Measurements from ENCODE around the gene IQCN.

Gene IQCN

DNA sequence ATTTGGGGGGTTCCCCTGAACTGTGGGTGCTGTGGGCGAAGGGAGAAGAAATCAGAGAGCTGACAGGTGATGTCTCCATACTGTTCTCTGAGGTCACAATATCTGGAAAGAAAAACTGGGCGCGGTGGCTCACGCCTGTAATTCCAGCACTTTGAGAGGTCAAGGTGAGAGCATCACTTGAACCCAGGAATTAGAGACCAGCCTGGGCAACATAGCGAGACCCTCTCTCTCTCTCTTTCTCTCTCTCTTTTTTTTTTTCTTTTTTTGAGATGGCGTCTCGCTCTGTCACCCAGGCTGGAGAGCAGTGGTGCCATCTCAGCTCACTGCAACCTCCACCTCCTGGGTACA, 21.9 kb downstream of the IQCN start:
- TF ChIP-seq, protein P1, sequence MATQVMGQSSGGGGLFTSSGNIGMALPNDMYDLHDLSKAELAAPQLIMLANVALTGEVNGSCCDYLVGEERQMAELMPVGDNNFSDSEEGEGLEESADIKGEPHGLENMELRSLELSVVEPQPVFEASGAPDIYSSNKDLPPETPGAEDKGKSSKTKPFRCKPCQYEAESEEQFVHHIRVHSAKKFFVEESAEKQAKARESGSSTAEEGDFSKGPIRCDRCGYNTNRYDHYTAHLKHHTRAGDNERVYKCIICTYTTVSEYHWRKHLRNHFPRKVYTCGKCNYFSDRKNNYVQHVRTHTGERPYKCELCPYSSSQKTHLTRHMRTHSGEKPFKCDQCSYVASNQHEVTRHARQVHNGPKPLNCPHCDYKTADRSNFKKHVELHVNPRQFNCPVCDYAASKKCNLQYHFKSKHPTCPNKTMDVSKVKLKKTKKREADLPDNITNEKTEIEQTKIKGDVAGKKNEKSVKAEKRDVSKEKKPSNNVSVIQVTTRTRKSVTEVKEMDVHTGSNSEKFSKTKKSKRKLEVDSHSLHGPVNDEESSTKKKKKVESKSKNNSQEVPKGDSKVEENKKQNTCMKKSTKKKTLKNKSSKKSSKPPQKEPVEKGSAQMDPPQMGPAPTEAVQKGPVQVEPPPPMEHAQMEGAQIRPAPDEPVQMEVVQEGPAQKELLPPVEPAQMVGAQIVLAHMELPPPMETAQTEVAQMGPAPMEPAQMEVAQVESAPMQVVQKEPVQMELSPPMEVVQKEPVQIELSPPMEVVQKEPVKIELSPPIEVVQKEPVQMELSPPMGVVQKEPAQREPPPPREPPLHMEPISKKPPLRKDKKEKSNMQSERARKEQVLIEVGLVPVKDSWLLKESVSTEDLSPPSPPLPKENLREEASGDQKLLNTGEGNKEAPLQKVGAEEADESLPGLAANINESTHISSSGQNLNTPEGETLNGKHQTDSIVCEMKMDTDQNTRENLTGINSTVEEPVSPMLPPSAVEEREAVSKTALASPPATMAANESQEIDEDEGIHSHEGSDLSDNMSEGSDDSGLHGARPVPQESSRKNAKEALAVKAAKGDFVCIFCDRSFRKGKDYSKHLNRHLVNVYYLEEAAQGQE (IDR thresholded peaks at IDR 0.05; ENCODE audit: insufficient read depth in 1 of 2, low read depth in 2 of 2, low read length in 2 of 2): no peak
- TF ChIP-seq FOXP2 (optimal IDR thresholded peaks at IDR 0.05; ENCODE audit: borderline replicate concordance, extremely low read depth, extremely low read length, insufficient read depth) (no peak), SIN3A (IDR thresholded peaks at IDR 0.05; ENCODE audit: borderline replicate concordance, insufficient read depth, low read length) (no peak), TAF1 (IDR thresholded peaks at IDR 0.05; ENCODE audit: borderline replicate concordance, insufficient read depth, low read length) (no peak), POLR2AphosphoS5 (IDR thresholded peaks at IDR 0.05; ENCODE audit: low read depth, low read length) (no peak)

DNA sequence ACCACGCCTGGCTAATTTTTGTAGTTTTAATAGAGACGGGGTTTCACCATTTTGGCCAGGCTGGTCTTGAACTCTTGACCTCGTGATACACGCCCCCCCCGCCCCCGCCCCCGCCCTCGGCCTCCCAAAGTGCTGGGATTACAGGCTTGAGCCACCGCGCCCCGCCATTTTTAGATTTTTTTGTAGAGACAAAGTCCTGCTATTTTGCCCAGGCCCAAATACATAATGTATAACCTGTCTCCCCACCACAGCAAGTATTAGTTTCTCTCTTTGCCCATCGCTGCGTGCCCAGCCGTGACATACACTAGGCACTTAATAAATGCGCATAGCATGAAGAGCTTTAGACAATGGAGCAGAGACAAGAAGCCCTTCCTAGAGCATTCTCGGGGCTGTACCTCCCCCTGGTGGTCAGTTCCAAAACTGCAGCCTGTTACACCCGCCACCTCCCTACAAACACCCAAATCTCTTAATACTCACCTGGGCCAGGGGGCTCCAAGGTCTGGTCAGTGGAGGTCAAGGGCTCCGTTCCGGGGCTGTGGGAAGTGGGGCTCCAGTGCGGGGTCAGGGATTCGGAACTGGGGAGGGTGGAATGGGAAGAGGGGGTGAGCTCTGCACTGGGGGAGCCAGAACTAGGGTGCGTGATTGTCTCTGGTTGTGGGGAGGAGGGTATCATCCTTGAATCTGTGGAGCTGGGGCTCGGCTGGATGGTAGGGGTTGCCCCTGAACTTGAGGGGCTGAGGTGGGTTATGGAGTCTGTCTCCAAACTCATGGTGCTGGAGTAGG, 22.5 kb downstream of the IQCN start:
- TF ChIP-seq POLR2AphosphoS5 (IDR thresholded peaks at IDR 0.05; ENCODE audit: low read depth, low read length) (no peak), FOXP2 (optimal IDR thresholded peaks at IDR 0.05; ENCODE audit: borderline replicate concordance, extremely low read depth, extremely low read length, insufficient read depth) (no peak), TAF1 (IDR thresholded peaks at IDR 0.05; ENCODE audit: borderline replicate concordance, insufficient read depth, low read length) (no peak), SIN3A (IDR thresholded peaks at IDR 0.05; ENCODE audit: borderline replicate concordance, insufficient read depth, low read length) (no peak)
- TF ChIP-seq, protein P1 (IDR thresholded peaks at IDR 0.05; ENCODE audit: insufficient read depth in 1 of 2, low read depth in 2 of 2, low read length in 2 of 2): no peak

DNA sequence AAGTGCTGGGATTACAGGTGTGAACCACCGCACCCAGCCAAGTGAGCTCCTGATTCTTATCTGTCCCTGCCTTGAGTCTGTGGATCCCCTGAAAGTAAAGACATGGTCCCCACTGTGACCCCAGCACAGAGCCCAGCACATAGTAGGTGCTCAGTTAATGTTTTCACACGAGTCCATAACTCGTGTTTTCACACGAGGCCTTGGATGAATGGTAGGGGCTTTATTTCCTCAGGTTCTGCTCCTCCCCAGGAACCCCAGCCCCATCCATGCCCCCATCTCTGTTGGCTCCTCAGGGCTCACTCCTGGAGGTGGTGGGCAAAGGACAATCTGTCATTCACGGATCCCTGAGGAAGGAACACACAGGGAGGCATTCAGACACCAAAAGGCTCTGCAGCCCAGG, 24.4 kb downstream of the IQCN start:
- TF ChIP-seq TAF1 (IDR thresholded peaks at IDR 0.05; ENCODE audit: borderline replicate concordance, insufficient read depth, low read length) (no peak), FOXP2 (optimal IDR thresholded peaks at IDR 0.05; ENCODE audit: borderline replicate concordance, extremely low read depth, extremely low read length, insufficient read depth) (no peak), POLR2AphosphoS5 (IDR thresholded peaks at IDR 0.05; ENCODE audit: low read depth, low read length) (no peak), SIN3A (IDR thresholded peaks at IDR 0.05; ENCODE audit: borderline replicate concordance, insufficient read depth, low read length) (no peak)
- TF ChIP-seq, protein P1 (IDR thresholded peaks at IDR 0.05; ENCODE audit: insufficient read depth in 1 of 2, low read depth in 2 of 2, low read length in 2 of 2): no peak

DNA sequence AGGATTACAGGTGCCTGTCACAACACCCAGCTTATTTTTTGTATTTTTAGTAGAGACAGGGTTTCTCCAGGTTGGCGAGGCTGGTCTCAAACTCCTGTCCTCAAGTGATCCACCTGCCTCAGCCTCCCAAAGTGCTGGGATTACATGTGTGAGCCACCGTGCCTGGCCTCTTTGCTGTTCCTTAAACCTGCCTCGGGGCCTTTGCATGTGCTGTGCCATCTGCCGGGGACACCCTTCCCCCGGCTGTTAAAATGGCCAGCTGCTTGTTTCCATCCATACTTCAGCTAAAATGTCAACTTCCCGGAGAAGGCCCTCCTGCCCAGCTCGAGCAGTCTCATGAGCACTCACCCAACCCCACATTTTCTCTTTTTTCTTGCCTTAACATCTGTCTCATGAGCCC, 29.0 kb downstream of the IQCN start:
- TF ChIP-seq, protein P1 (IDR thresholded peaks at IDR 0.05; ENCODE audit: insufficient read depth in 1 of 2, low read depth in 2 of 2, low read length in 2 of 2): no peak
- TF ChIP-seq FOXP2 (optimal IDR thresholded peaks at IDR 0.05; ENCODE audit: borderline replicate concordance, extremely low read depth, extremely low read length, insufficient read depth) (no peak), TAF1 (IDR thresholded peaks at IDR 0.05; ENCODE audit: borderline replicate concordance, insufficient read depth, low read length) (no peak), SIN3A (IDR thresholded peaks at IDR 0.05; ENCODE audit: borderline replicate concordance, insufficient read depth, low read length) (no peak), POLR2AphosphoS5 (IDR thresholded peaks at IDR 0.05; ENCODE audit: low read depth, low read length) (no peak)

Measured in PFSK-1 (cell line).